NCI-H1930 (cell line): ENCODE results near the gene TMEM42.
A peak's percentile ranks its signal among the peaks of the same experiment; 100 is the strongest.
"Not testable (repeated sequence)": the region's sequence is repeated elsewhere in the genome, so short reads cannot be mapped to it uniquely, and the experiment has no call there.

Experiments used
- DNase-seq, 2 experiments: peaks; one replicate each; lab custom pipeline; 2025; lab: John Stamatoyannopoulos, UW

The TMEM42 gene

GRCh38 chr3:44861412-44862225 lies at the start of gene TMEM42:
TMEM42 (plus strand) TSS chr3:44861912; CDS start chr3:44861925, 13 bp downstream.
- DNase-seq = peak; percentile 65 to 80

GRCh38 chr3:44814751-44815150 lies 47.0 kb upstream of the TMEM42 start:
- no peak for DNase-seq

- not testable (repeated sequence) for DNase-seq
Measured at GRCh38 chr3:44816334-44816733, 45.4 kb upstream of the TMEM42 start.

- not testable (repeated sequence) for DNase-seq
Measured at GRCh38 chr3:44821206-44821605, 40.5 kb upstream of the TMEM42 start.

DNA sequence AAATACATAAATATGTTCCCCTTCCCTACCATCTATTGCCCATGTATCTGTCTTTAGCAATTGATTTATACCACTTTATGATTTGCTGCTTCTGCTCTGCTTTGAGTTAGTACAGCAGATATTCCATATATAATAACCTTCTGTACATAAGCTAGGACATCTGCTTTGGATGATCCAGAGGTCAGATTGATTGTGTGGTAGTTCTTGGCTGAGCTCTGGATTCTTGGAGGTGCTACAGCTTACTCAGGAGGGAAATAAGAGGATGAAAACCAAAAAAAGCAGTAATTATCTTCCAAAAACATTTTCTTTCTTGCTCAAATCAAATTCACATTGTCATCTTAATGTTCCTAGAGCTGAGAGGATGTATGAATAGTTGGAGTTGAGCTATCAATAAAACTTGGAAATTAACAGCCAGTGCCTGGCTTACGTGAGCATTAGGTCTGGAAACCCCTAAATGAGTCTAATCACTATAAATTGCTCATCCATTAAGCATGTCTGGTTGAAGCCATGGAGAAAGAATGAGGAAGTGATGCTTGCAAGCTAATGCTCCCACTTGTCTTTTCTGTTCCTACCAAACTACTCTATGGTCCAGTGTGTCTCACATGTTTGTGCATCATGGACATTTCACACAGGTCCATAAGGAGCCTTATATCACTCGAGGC lies 36.3 kb upstream of the TMEM42 start:
- no peak for DNase-seq

DNA sequence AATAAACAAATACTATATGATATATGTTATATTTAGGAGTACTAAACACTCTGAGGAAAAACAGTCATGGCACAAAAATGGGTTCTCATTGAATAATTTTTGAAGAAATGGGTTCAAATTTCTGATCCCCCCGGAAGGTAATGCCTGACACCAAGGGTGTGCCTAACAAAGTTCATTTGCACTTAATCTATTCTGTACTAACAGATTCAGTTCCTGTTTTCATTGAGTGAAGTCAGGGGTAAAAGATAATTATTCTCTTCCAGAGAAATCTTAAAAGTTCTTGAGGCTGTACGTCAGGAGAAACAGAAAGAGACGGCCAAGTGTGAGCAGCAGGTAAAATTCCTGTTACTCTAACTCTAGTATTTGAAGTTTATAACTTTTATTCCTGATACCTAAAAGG lies 34.5 kb upstream of the TMEM42 start:
- DNase-seq = no peak

DNA sequence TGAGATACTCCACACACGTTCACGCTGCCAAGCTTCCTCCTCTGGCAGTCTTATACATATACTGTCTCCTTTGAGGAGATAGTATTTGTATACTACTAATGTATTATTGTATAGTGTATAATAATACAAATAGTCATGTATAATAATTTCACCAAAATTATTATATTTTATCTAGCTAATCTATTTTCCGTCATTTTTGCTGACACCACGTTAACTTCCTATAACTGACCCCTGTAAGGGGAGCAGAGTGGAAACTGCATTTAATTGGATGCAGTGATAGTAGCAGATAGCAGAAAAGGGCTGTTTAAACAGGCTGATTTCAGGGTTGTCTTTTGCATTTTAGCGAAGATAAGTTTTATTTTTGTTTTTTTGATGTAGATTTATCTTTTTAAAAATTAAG lies 30.5 kb upstream of the TMEM42 start:
- DNase-seq = no peak

GRCh38 chr3:44832032-44832431 lies 29.7 kb upstream of the TMEM42 start:
- DNase-seq = no peak

DNA sequence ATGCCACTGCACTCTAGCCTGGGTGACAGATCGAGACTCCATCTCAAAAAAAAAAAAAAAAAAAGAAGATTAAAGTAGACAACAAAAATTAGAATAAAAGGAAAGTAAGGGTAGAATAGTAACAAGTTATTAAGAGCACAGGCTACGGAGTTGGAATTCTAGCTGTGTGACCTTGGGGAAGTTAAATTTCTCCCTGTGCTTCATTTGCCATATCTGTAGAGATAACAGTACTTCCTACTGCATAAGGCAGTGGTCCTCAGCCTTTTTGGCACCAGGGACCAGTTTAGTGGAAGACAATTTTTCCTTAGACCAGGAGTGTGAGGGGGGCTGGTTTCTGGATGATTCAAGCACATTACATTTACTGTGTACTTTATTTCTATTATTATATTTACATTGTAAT lies 28.7 kb upstream of the TMEM42 start:
- no peak for DNase-seq

DNA sequence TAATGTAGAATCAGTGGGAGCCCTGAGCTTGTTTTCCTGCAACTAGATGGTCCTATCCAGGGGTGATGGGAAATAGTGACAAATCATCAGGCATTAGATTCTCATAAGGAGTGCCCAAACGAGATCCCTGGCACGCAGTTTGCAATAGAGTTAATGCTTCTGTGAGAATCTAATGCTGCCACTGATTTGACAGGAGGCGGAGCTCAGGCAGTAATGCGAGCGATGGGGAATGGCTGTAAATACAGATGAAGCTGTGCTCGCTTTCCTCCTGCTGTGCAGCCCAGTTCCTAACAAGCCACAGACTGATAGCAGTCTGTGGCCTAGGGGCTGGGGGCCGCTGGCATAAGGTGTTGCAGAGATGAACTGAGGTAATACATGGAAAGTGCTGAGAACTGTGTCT lies 28.3 kb upstream of the TMEM42 start:
- DNase-seq = no peak

- no peak for DNase-seq
Measured at GRCh38 chr3:44835684-44836083, 26.0 kb upstream of the TMEM42 start.

DNA sequence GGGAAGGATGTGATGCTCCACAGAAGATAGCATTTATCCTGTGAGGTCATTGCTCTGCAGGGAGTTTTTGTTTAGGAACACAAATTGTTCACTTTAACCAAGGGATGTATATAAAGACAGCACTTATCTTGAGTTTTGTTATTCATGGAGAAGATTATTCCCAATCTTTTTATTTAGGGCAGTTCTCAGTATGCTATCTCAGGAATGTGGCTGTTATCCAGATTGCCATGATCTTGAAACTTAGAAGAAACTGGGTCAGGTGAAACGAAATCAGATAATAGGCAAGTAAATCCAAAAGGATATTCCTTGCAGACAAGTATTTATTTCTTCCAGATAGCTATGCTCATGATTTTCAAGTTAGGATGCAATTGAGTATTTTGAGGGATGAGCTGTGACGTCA lies 19.3 kb upstream of the TMEM42 start:
- no peak for DNase-seq

GRCh38 chr3:44845528-44846520 lies 15.9 kb upstream of the TMEM42 start:
- no peak for DNase-seq

- DNase-seq = no peak
Measured at GRCh38 chr3:44848634-44849033, 13.1 kb upstream of the TMEM42 start.

- DNase-seq = not testable (repeated sequence)
Measured at GRCh38 chr3:44856663-44857062, 5.0 kb upstream of the TMEM42 start.

DNA sequence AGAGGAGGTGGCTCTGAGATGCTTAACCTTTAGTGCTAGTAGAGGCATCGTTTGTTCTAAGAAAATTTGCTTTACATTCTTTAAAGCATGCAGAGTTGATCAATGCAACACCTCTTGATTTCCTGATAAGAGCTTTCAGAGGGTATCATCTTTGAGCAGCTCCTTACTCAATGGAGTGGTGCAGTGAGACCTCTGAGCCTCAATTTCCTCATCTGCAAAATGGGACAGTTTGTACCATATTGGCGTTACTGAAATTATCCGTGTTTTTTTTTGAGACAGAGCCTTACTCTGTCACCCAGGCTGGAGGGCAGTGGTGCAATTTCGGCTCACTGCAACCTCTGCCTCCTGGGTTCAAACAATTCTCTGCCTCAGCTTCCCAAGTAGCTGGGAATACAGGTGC lies 1.6 kb upstream of the TMEM42 start:
- DNase-seq = no peak

- DNase-seq = no peak
Measured at GRCh38 chr3:44862226-44862637, 520 bp downstream of the TMEM42 start.

DNA sequence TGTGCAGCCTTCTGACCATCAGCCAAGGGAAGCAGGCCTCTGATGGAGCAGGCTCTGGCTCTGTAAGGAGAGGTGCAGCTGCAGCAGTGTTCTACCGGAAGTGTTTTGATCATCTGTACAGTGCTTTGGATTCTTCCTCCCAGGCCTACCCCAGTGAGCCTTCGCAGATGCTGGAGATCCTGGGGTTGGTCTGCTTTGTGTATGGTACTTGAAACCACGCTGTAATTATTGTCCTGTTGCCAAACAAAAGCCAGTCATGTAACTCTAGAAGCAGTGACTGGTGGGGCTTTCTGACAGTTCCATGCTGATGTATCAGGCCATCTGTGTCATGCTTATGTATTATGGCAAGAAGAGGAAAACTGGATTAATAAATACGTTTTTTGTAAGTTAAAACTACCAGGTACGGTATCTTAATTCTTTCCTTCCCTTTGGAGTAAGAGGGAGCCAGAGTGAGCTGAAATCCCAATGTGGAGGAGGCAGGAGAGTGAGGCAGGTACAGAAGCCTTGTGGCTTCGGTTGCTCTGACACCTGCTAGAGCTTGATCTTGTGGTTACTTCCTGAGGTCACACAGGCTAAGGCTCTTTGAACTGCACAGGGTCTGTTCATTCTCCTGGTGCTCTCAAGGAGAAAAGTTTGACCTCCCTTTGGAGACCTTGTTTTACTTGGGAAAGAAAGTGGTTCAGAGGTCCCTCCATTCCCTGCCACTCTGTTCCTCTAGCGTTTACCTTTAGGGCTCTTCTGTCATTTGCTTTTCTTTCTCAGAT lies 3.7 kb downstream of the TMEM42 start:
- DNase-seq = no peak

- DNase-seq = no peak
Measured at GRCh38 chr3:44867421-44868111, 5.9 kb downstream of the TMEM42 start.

- no peak for DNase-seq
Measured at GRCh38 chr3:44870375-44871061, 8.8 kb downstream of the TMEM42 start.
